ENCODE results near the gene DCP1B. TPM values are rescaled to one million over a fixed set of nuclear protein-coding genes. Genes with fewer than 3 reads are reported as not detected.
A peak's percentile ranks its signal among the peaks of the same experiment; 100 is the strongest.

DCP1B gene
- total and polyA plus RNA-seq, 11 donors, result 1.3 to 5.7 (median 2.4) TPM

DNA sequence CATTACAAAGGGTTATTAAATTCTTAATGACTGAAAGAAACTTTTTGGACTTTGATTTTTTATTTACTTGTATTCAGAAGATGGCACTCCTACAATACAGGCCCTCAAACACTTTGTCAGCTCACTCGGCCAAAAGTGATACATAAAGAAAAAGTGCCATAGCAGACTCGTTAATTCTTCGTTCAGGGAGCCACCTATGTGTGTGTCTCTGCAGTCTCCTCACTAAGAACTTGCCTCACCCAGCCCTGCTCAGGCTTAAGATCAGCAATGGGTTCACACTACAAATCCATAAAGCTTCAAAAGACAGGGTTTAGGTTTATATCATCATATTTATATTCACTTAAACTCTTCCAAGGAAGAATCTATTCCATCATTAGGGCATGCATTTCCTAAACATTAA is 11.5 kb downstream of the DCP1B start:
- Histone ChIP-seq H3K27ac (peak overlapping the region in 1 of 12 donors; percentile 74), H3K4me3 (no peak overlapping the region), H3K4me1 (peaks cover 0 to 46% (median 9%) of the 10 kb centered on the region in 12 donors), H3K9me3 (no peaks in the 10 kb centered on the region), H3K27me3 (no peaks in the 10 kb centered on the region), H3K36me3 (peaks cover 0 to 90% (median 64%) of the 10 kb centered on the region in 9 donors)
- TF ChIP-seq, protein P1, sequence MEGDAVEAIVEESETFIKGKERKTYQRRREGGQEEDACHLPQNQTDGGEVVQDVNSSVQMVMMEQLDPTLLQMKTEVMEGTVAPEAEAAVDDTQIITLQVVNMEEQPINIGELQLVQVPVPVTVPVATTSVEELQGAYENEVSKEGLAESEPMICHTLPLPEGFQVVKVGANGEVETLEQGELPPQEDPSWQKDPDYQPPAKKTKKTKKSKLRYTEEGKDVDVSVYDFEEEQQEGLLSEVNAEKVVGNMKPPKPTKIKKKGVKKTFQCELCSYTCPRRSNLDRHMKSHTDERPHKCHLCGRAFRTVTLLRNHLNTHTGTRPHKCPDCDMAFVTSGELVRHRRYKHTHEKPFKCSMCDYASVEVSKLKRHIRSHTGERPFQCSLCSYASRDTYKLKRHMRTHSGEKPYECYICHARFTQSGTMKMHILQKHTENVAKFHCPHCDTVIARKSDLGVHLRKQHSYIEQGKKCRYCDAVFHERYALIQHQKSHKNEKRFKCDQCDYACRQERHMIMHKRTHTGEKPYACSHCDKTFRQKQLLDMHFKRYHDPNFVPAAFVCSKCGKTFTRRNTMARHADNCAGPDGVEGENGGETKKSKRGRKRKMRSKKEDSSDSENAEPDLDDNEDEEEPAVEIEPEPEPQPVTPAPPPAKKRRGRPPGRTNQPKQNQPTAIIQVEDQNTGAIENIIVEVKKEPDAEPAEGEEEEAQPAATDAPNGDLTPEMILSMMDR (IDR thresholded peaks at IDR 0.05), result no peak
- TF ChIP-seq POLR2A (IDR thresholded peaks at IDR 0.05), result no peak
- no peak for DNase-seq
- no peak for ATAC-seq
- intact Hi-C loops (cut with DNase I), result loop anchor here in 1 of 10 donors (5.0 kb wide), 1 partner anchor 40 kb away; no protein-coding TSS in a partner anchor
- 56 to 65% (median 59%) methylated on average over 3 of the region's 3 CpGs for WGBS, 4 donors

GRCh38 chr12:1989111-1989510 is 15.1 kb downstream of the DCP1B start:
- 92 to 98% (median 95%) methylated on average over 4 of the region's 4 CpGs for WGBS, 4 donors
- intact Hi-C loops (cut with DNase I), result no loop called here
- ATAC-seq (no peak), DNase-seq (no peak)
- peaks cover 0 to 85% (median 65%) of the 10 kb centered on the region in 9 donors for H3K36me3 ChIP-seq
- no peaks in the 10 kb centered on the region for H3K27me3 ChIP-seq
- peaks cover 0 to 31% (median 6%) of the 10 kb centered on the region in 12 donors for H3K4me1 ChIP-seq
- H3K9me3 ChIP-seq, result peaks cover 0 to 21% (median 13%) of the 10 kb centered on the region in 12 donors
- TF ChIP-seq, protein P1 (IDR thresholded peaks at IDR 0.05), result no peak
- no peak for TF ChIP-seq POLR2A (IDR thresholded peaks at IDR 0.05)
- H3K4me3 ChIP-seq, result no peak overlapping the region
- H3K27ac ChIP-seq, result no peak overlapping the region

DNA sequence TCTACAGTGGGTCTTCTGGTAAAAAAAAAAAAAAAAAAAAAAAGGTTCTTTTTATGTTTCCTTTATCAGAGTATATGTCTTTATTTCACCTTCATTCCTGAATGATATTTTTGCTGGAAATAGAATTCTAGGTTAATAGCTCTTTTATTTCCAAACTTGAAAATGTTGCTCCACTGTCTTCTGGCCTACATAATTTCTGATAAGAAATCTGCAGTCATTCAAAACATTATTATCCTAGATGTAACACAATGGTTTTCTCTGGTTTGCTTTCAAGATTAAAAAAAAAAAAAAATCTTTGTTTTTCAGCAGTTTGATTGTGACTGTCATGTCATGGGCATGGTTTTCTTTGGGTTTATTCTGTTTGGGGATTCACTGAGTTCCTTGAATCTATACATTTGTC is 19.5 kb downstream of the DCP1B start:
- DNase-seq (no peak), ATAC-seq (no peak)
- intact Hi-C loops (cut with DNase I), result loop anchor here in 1 of 10 donors (5.0 kb wide), 1 partner anchor 48 kb away; no protein-coding TSS in a partner anchor
- Histone ChIP-seq H3K27me3 (no peaks in the 10 kb centered on the region), H3K4me3 (no peak overlapping the region), H3K4me1 (peaks cover 0 to 21% (median 2%) of the 10 kb centered on the region in 12 donors), H3K27ac (no peak overlapping the region), H3K9me3 (peaks cover 0 to 22% (median 13%) of the 10 kb centered on the region in 12 donors), H3K36me3 (peaks cover 0 to 60% (median 24%) of the 10 kb centered on the region in 9 donors)
- TF ChIP-seq POLR2A (IDR thresholded peaks at IDR 0.05), result no peak
- TF ChIP-seq, protein P1 (IDR thresholded peaks at IDR 0.05), result no peak

- WGBS, 4 donors, result 79 to 92% (median 86%) methylated on average over 2 of the region's 2 CpGs
- no peaks in the 10 kb centered on the region for H3K27me3 ChIP-seq
- no peak overlapping the region for H3K4me3 ChIP-seq
- H3K4me1 ChIP-seq, result peaks cover 0 to 38% (median 16%) of the 10 kb centered on the region in 12 donors
- ATAC-seq (no peak), DNase-seq (no peak)
- peaks cover 0 to 15% (median 9%) of the 10 kb centered on the region in 12 donors for H3K9me3 ChIP-seq
- TF ChIP-seq POLR2A (IDR thresholded peaks at IDR 0.05), result no peak
- TF ChIP-seq, protein P1 (IDR thresholded peaks at IDR 0.05), result no peak
- H3K27ac ChIP-seq, result peak overlapping the region in 1 of 12 donors; percentile 89
- H3K36me3 ChIP-seq, result peaks cover 0 to 15% (median 0%) of the 10 kb centered on the region in 9 donors
- intact Hi-C loops (cut with DNase I), result loop anchor here in 1 of 10 donors (5.0 kb wide), 1 partner anchor 52 kb away; no protein-coding TSS in a partner anchor
These were observed 24.0 kb downstream of the DCP1B start for GRCh38 chr12:1980282-1980681.
